Measurements from ENCODE around the gene MACROD2. TPM values are rescaled to one million over a fixed set of nuclear protein-coding genes. Genes with fewer than 3 reads are reported as not detected.

MACROD2 gene
- total and polyA plus RNA-seq, 2 of the 4 experiments (the other 2 are of a cell fraction), result not detected

GRCh38 chr20:15336011-15336410 is 1340.7 kb downstream of the MACROD2 start:
- Histone ChIP-seq H3K79me1 (ENCODE audit: low read depth in 1 of 2, low read length in 2 of 2) (no peaks in the 10 kb centered on the region), H4K91ac (ENCODE audit: insufficient read depth, low read depth, low read length) (no peak overlapping the region), H2AFZ (replicated peaks; ENCODE audit: low read length, poor library complexity) (no peak overlapping the region), H2BK120ac (ENCODE audit: low read depth, low read length) (no peak overlapping the region), H3K4me2 (ENCODE audit: low read depth, low read length) (no peak overlapping the region), H2AK9ac (replicated peaks; ENCODE audit: low read depth, low read length, poor library complexity) (no peak overlapping the region), H3K23ac (ENCODE audit: low read depth, low read length) (no peak overlapping the region), H3K18ac (ENCODE audit: low read depth, low read length) (no peak overlapping the region), H2AK5ac (ENCODE audit: low read depth, low read length) (no peak overlapping the region), H4K20me1 (ENCODE audit: insufficient read depth, low read length) (no peaks in the 10 kb centered on the region), H2BK5ac (ENCODE audit: low read depth, low read length, poor library complexity, severe bottlenecking) (no peak overlapping the region), H2BK20ac (ENCODE audit: low read depth, low read length) (no peak overlapping the region), H3K9me1 (ENCODE audit: insufficient read depth, low read length) (no peaks in the 10 kb centered on the region), H3K4ac (ENCODE audit: low read depth, low read length) (no peak overlapping the region), H3K9ac (ENCODE audit: low read depth, low read length) (no peak overlapping the region), H3K4me1 (ENCODE audit: control insufficient read depth, insufficient read depth, low read length) (no peaks in the 10 kb centered on the region), H3K14ac (replicated peaks; ENCODE audit: low read depth, low read length) (no peak overlapping the region), H4K5ac (ENCODE audit: low read depth, low read length) (no peak overlapping the region), H3K4me3 (ENCODE audit: insufficient read depth, low read depth, low read length) (no peak overlapping the region), H3K9me3 (ENCODE audit: control insufficient read depth, insufficient read depth, low read length) (peaks cover 2% of the 10 kb centered on the region), H3K56ac (ENCODE audit: extremely low read depth, insufficient read depth, low read length) (no peak overlapping the region), H3K27me3 (ENCODE audit: control insufficient read depth, insufficient read depth, low read length) (no peaks in the 10 kb centered on the region), H3K36me3 (ENCODE audit: control insufficient read depth, insufficient read depth, low read length) (no peaks in the 10 kb centered on the region), H2BK15ac (ENCODE audit: low read depth, low read length) (no peak overlapping the region), H3K27ac (ENCODE audit: insufficient read depth, low read length) (no peak overlapping the region), H4K8ac (ENCODE audit: low read depth in 2 of 2, low read length in 2 of 2) (no peak overlapping the region)
- CTCF ChIA-PET, result no interaction called here
- POLR2A ChIA-PET (ENCODE audit: unreplicated experiment), result interaction anchor here (0.7 kb wide), 1 partner anchor 23 kb away, joined by 10 read pairs; no protein-coding TSS in a partner anchor
- in situ Hi-C loops (cut with MboI; ENCODE audit: low sequenced_read_pairs) (no loop called here), intact Hi-C loops (cut with micrococcal nuclease) (no loop called here), dilution Hi-C loops (cut with HindIII; ENCODE audit: low sequenced_read_pairs, unreplicated experiment) (no loop called here)
- WGBS, 2 experiments (ENCODE audit: extremely low coverage in 2 of 2, insufficient read length in 1 of 2), result no CpG with 5 or more reads among the region's 2 CpGs
- no TSS peak for BruUV-seq (replicated peaks)
- ATAC-seq (ENCODE audit: low read depth), result no peak
- TF ChIP-seq, protein P1, sequence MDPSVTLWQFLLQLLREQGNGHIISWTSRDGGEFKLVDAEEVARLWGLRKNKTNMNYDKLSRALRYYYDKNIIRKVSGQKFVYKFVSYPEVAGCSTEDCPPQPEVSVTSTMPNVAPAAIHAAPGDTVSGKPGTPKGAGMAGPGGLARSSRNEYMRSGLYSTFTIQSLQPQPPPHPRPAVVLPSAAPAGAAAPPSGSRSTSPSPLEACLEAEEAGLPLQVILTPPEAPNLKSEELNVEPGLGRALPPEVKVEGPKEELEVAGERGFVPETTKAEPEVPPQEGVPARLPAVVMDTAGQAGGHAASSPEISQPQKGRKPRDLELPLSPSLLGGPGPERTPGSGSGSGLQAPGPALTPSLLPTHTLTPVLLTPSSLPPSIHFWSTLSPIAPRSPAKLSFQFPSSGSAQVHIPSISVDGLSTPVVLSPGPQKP (IDR thresholded peaks at IDR 0.05; ENCODE audit: borderline replicate concordance, low read depth, low read length), result no peak
- no peak for TF ChIP-seq USF2 (IDR thresholded peaks at IDR 0.05; ENCODE audit: low read depth, low read length)
- 0 out of 2 replicates have a peak, but pooled peaks have one; percentile 12 for TF ChIP-seq NFE2L2 (IDR thresholded peaks at IDR 0.05; ENCODE audit: low read depth, low read length)
- TF ChIP-seq CHD1 (IDR thresholded peaks at IDR 0.05; ENCODE audit: low read depth, low read length), result no peak
- DNase-seq, result no peak

All from IMR-90 (cell line).